ENCODE measurements around the gene NUDT17.
"Not testable (repeated sequence)": the region's sequence is repeated elsewhere in the genome, so short reads cannot be mapped to it uniquely, and the experiment has no call there.

Gene NUDT17

GRCh38 chr1:145845514-145846161 is at the start of gene NUDT17:
Gene NUDT17 (plus strand): TSS chr1:145845630. CDS start chr1:145845641, 11 bp downstream.
- H3K4me1 ChIP-seq (ENCODE audit: control insufficient read depth in 1 of 2, insufficient read depth in 2 of 2, low read length in 2 of 2) = peaks cover 0 to 9% of the 10 kb centered on the region in 2 donors
- no peaks in the 10 kb centered on the region for H3K27me3 ChIP-seq (ENCODE audit: low read depth, low read length)
- H3K36me3 ChIP-seq (ENCODE audit: control insufficient read depth in 1 of 2, insufficient read depth in 2 of 2, low read length in 2 of 2) = peaks cover 34 to 53% of the 10 kb centered on the region in 2 donors
- H3K9me3 ChIP-seq (ENCODE audit: control insufficient read depth in 1 of 2, low read length in 2 of 2) = no peaks in the 10 kb centered on the region
- peak within 1 kb of the TSS; percentile 46 for H3K27ac ChIP-seq (ENCODE audit: low read length)
- H3K4me3 ChIP-seq (ENCODE audit: low read depth in 1 of 2, low read length in 2 of 2) = peak within 1 kb of the TSS; percentile 47 to 74

DNA sequence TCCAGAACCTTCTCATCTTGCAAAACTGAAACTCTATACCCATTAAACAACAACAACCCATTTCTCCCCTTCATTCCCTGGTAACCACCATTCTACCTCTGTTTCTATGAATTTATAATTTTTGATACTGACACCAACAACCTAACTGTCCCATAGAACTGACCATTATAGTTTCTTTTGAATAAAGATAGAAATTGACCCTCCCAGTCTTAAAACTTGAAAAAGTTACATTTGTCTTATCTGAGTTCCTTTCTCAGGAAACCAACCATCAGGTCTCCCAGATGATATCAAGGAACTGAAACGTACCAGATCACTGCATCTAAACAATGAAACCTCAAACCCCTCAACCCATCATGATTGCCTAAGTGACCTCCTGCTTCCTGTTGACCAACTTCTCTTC is 48.7 kb upstream of the NUDT17 start:
- H3K4me1 ChIP-seq (ENCODE audit: control insufficient read depth in 1 of 2, insufficient read depth in 2 of 2, low read length in 2 of 2) = no peaks in the 10 kb centered on the region
- peaks cover 5 to 7% of the 10 kb centered on the region in 2 donors for H3K9me3 ChIP-seq (ENCODE audit: control insufficient read depth in 1 of 2, low read length in 2 of 2)
- no peak overlapping the region for H3K4me3 ChIP-seq (ENCODE audit: low read depth in 1 of 2, low read length in 2 of 2)
- no peak overlapping the region for H3K27ac ChIP-seq (ENCODE audit: low read length)
- peaks cover 0 to 5% of the 10 kb centered on the region in 2 donors for H3K36me3 ChIP-seq (ENCODE audit: control insufficient read depth in 1 of 2, insufficient read depth in 2 of 2, low read length in 2 of 2)
- no peaks in the 10 kb centered on the region for H3K27me3 ChIP-seq (ENCODE audit: low read depth, low read length)

DNA sequence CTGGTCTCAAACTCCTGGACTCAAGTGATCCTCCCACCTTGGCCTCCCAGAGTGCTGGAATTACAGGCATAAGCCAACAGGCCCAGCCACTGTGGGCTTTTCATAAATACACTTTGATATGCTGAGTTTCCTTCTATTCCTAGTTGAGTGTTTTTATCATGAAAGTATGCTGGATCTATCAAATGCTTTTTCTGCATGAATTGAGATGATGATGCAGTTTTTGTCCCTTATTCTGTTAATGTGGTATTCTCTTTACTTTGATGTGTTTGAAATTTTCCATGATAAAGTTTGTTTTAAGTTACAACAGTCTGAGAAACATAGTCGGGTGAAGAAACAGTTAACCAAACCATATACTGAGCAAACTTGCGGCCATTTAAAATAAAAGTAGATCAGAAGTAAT is 45.6 kb upstream of the NUDT17 start:
- no peaks in the 10 kb centered on the region for H3K36me3 ChIP-seq (ENCODE audit: control insufficient read depth in 1 of 2, insufficient read depth in 2 of 2, low read length in 2 of 2)
- H3K4me1 ChIP-seq (ENCODE audit: control insufficient read depth in 1 of 2, insufficient read depth in 2 of 2, low read length in 2 of 2) = peaks cover 0 to 9% of the 10 kb centered on the region in 2 donors
- H3K9me3 ChIP-seq (ENCODE audit: control insufficient read depth in 1 of 2, low read length in 2 of 2) = peaks cover 5 to 7% of the 10 kb centered on the region in 2 donors
- H3K4me3 ChIP-seq (ENCODE audit: low read depth in 1 of 2, low read length in 2 of 2) = no peak overlapping the region
- H3K27ac ChIP-seq (ENCODE audit: low read length) = no peak overlapping the region
- no peaks in the 10 kb centered on the region for H3K27me3 ChIP-seq (ENCODE audit: low read depth, low read length)

GRCh38 chr1:145804235-145805045 is 41.0 kb upstream of the NUDT17 start:
- no peaks in the 10 kb centered on the region for H3K27me3 ChIP-seq (ENCODE audit: low read depth, low read length)
- H3K27ac ChIP-seq (ENCODE audit: low read length) = no peak overlapping the region
- no peaks in the 10 kb centered on the region for H3K36me3 ChIP-seq (ENCODE audit: control insufficient read depth in 1 of 2, insufficient read depth in 2 of 2, low read length in 2 of 2)
- H3K4me3 ChIP-seq (ENCODE audit: low read depth in 1 of 2, low read length in 2 of 2) = no peak overlapping the region
- H3K9me3 ChIP-seq (ENCODE audit: control insufficient read depth in 1 of 2, low read length in 2 of 2) = no peaks in the 10 kb centered on the region
- H3K4me1 ChIP-seq (ENCODE audit: control insufficient read depth in 1 of 2, insufficient read depth in 2 of 2, low read length in 2 of 2) = peaks cover 0 to 21% of the 10 kb centered on the region in 2 donors

- Histone ChIP-seq H3K9me3 (ENCODE audit: control insufficient read depth in 1 of 2, low read length in 2 of 2) (no peaks in the 10 kb centered on the region), H3K36me3 (ENCODE audit: control insufficient read depth in 1 of 2, insufficient read depth in 2 of 2, low read length in 2 of 2) (no peaks in the 10 kb centered on the region), H3K4me3 (ENCODE audit: low read depth in 1 of 2, low read length in 2 of 2) (no peak overlapping the region), H3K27me3 (ENCODE audit: low read depth, low read length) (no peaks in the 10 kb centered on the region), H3K27ac (ENCODE audit: low read length) (no peak overlapping the region), H3K4me1 (ENCODE audit: control insufficient read depth in 1 of 2, insufficient read depth in 2 of 2, low read length in 2 of 2) (peaks cover 0 to 21% of the 10 kb centered on the region in 2 donors)
Measured at GRCh38 chr1:145805057-145805456, 40.4 kb upstream of the NUDT17 start.

DNA sequence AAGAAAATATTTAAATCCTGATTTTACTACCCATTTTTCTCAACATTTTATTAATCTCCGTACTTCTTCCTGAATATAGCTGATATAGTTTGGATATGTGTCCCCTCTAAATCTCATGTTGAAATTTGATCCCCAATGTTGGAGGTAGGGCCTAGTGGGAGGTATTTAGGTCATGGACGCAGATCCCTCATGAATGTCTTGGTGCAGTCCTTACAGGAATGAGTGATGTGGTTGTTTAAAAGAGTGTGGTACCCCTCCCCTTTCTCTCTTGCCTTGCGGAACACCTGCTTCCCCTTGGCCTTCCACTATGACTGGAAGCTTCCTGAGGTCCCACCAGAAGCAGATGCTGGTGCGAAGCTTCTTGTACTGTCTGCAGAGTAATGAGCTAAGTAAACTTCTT is 39.0 kb upstream of the NUDT17 start:
- Histone ChIP-seq H3K9me3 (ENCODE audit: control insufficient read depth in 1 of 2, low read length in 2 of 2) (no peaks in the 10 kb centered on the region), H3K27ac (ENCODE audit: low read length) (no peak overlapping the region), H3K36me3 (ENCODE audit: control insufficient read depth in 1 of 2, insufficient read depth in 2 of 2, low read length in 2 of 2) (no peaks in the 10 kb centered on the region), H3K27me3 (ENCODE audit: low read depth, low read length) (no peaks in the 10 kb centered on the region), H3K4me1 (ENCODE audit: control insufficient read depth in 1 of 2, insufficient read depth in 2 of 2, low read length in 2 of 2) (peaks cover 0 to 21% of the 10 kb centered on the region in 2 donors), H3K4me3 (ENCODE audit: low read depth in 1 of 2, low read length in 2 of 2) (no peak overlapping the region)

GRCh38 chr1:145806844-145807243 is 38.6 kb upstream of the NUDT17 start:
- Histone ChIP-seq H3K27me3 (ENCODE audit: low read depth, low read length) (no peaks in the 10 kb centered on the region), H3K27ac (ENCODE audit: low read length) (no peak overlapping the region), H3K4me1 (ENCODE audit: control insufficient read depth in 1 of 2, insufficient read depth in 2 of 2, low read length in 2 of 2) (peaks cover 0 to 21% of the 10 kb centered on the region in 2 donors)

DNA sequence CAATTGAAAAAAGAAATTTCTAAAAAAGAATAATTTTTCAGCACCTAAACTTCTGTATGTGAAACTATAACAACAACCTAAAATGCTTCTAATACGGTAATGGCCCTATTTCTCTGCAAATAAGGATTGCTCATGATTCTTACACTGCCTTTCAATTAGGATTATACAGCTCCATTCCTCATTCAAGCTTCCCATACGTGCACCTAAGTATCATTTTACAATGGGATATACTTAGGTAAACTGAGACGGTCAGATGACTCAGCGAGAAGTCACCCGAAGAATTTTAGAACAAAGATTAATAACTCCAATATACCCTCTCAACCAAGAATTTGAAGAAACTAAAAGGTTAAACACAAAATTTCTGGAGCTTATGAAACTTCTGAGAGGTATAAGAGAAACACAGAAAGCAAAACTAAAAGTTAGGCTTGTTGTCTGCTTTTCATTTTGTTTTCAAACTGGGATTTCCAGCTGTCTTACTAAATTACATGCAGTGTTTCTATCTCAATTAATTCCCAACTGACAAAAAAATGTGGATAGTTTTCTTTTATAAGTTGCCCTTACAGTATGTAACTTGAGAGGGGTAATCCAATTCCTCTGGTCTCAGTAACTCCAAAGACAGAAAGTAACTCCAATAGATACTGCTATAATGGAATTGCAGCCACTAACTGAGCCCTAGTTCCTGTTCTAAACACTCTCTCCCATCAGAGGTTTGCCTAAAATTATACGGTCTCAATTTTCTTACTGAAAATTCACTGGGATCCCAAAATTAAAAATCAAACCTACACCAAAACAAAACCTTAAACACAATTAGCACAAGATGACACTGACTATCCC is 32.2 kb upstream of the NUDT17 start:
- H3K36me3 ChIP-seq (ENCODE audit: control insufficient read depth in 1 of 2, insufficient read depth in 2 of 2, low read length in 2 of 2); H3K9me3 ChIP-seq (ENCODE audit: control insufficient read depth in 1 of 2, low read length in 2 of 2); H3K27ac ChIP-seq (ENCODE audit: low read length); H3K27me3 ChIP-seq (ENCODE audit: low read depth, low read length); H3K4me3 ChIP-seq (ENCODE audit: low read depth in 1 of 2, low read length in 2 of 2); H3K4me1 ChIP-seq (ENCODE audit: control insufficient read depth in 1 of 2, insufficient read depth in 2 of 2, low read length in 2 of 2): not testable (repeated sequence)

More at GRCh38 chr1:145806844-145807243, 38.6 kb upstream of the NUDT17 start:
- Histone ChIP-seq H3K9me3 (ENCODE audit: control insufficient read depth in 1 of 2, low read length in 2 of 2) (no peaks in the 10 kb centered on the region), H3K4me3 (ENCODE audit: low read depth in 1 of 2, low read length in 2 of 2) (no peak overlapping the region), H3K36me3 (ENCODE audit: control insufficient read depth in 1 of 2, insufficient read depth in 2 of 2, low read length in 2 of 2) (no peaks in the 10 kb centered on the region)

- not testable (repeated sequence) for H3K4me1 ChIP-seq (ENCODE audit: control insufficient read depth in 1 of 2, insufficient read depth in 2 of 2, low read length in 2 of 2); H3K27ac ChIP-seq (ENCODE audit: low read length); H3K9me3 ChIP-seq (ENCODE audit: control insufficient read depth in 1 of 2, low read length in 2 of 2); H3K36me3 ChIP-seq (ENCODE audit: control insufficient read depth in 1 of 2, insufficient read depth in 2 of 2, low read length in 2 of 2); H3K4me3 ChIP-seq (ENCODE audit: low read depth in 1 of 2, low read length in 2 of 2); H3K27me3 ChIP-seq (ENCODE audit: low read depth, low read length)
Measured at GRCh38 chr1:145818095-145818494, 27.3 kb upstream of the NUDT17 start.

DNA sequence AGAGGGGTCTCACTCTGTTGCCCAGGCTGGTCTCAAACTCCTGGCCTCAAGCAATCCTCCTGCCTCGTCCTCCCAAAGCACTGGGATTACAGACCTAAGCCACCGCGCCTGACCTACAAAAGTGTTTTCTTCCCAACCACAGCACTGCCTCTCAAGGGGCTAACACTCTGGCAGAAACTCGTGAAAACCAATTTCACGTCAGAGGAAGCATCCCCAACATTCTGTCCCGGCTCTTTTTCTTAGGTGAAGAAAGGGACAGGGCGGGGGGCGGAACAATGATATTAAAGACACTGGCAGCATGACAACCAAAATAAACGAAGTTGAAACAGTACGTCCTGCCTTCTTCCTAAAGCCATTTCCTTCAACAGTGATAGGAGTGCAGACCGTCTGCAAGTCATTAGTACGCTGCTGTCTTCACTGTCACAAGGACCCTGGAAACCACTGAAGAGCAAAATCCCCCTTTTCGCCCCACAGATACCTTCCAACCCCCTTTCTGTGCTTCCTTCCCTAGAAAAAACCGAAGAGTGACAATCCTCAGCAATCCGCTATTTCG is 22.6 kb upstream of the NUDT17 start:
- not testable (repeated sequence) for H3K27ac ChIP-seq (ENCODE audit: low read length); H3K27me3 ChIP-seq (ENCODE audit: low read depth, low read length); H3K9me3 ChIP-seq (ENCODE audit: control insufficient read depth in 1 of 2, low read length in 2 of 2); H3K4me3 ChIP-seq (ENCODE audit: low read depth in 1 of 2, low read length in 2 of 2)
- H3K36me3 ChIP-seq (ENCODE audit: control insufficient read depth in 1 of 2, insufficient read depth in 2 of 2, low read length in 2 of 2) = peaks cover 15 to 21% of the 10 kb centered on the region in 2 donors
- peaks cover 0 to 11% of the 10 kb centered on the region in 2 donors for H3K4me1 ChIP-seq (ENCODE audit: control insufficient read depth in 1 of 2, insufficient read depth in 2 of 2, low read length in 2 of 2)
